NCI-H510A treated with DMSO at 0.1 percent for 48 hours (cell line): Measurements from ENCODE around the gene COL18A1.
"Not testable (repeated sequence)": the region's sequence is repeated elsewhere in the genome, so short reads cannot be mapped to it uniquely, and the experiment has no call there.

Experiments used
- DNase-seq: peaks from one replicate; lab custom pipeline; 2025; lab: John Stamatoyannopoulos, UW

COL18A1 gene

GRCh38 chr21:45522381-45522780, 117.4 kb downstream of the COL18A1 start:
- DNase-seq: no peak

- no peak for DNase-seq
These were observed 118.0 kb downstream of the COL18A1 start for GRCh38 chr21:45522986-45523385.

- DNase-seq: no peak
These were observed 118.6 kb downstream of the COL18A1 start for GRCh38 chr21:45523411-45524101.

GRCh38 chr21:45524756-45525152, 119.8 kb downstream of the COL18A1 start:
- no peak for DNase-seq

GRCh38 chr21:45525153-45525909, 120.4 kb downstream of the COL18A1 start:
- no peak for DNase-seq

- no peak for DNase-seq
These were observed 120.9 kb downstream of the COL18A1 start for GRCh38 chr21:45525910-45526306.

GRCh38 chr21:45527151-45527999, 122.4 kb downstream of the COL18A1 start:
- DNase-seq: not testable (repeated sequence)

GRCh38 chr21:45528028-45528705, 123.2 kb downstream of the COL18A1 start:
- no peak for DNase-seq

GRCh38 chr21:45528981-45529784, 124.2 kb downstream of the COL18A1 start:
- no peak for DNase-seq

GRCh38 chr21:45529785-45530422, 124.9 kb downstream of the COL18A1 start:
- DNase-seq: no peak

- DNase-seq: no peak
These were observed 125.6 kb downstream of the COL18A1 start for GRCh38 chr21:45530423-45531113.

GRCh38 chr21:45531114-45531392, 126.1 kb downstream of the COL18A1 start:
- not testable (repeated sequence) for DNase-seq

- no peak for DNase-seq
These were observed 126.6 kb downstream of the COL18A1 start for GRCh38 chr21:45531393-45532215.

GRCh38 chr21:45532826-45533360, 127.9 kb downstream of the COL18A1 start:
- no peak for DNase-seq

GRCh38 chr21:45533361-45533845, 128.4 kb downstream of the COL18A1 start:
- no peak for DNase-seq

GRCh38 chr21:45533846-45534635, 129.1 kb downstream of the COL18A1 start:
- no peak for DNase-seq

- no peak for DNase-seq
These were observed 129.8 kb downstream of the COL18A1 start for GRCh38 chr21:45534636-45535331.
